GM12878 (cell line): ENCODE measurements around the gene SORCS2. TPM values are rescaled to one million over a fixed set of nuclear protein-coding genes. Genes with fewer than 3 reads are reported as not detected.

ENCODE experiments used
- ATAC-seq: fragments of 200-7000 bp; cut with Tn5 transposase; 3 replicates; pipeline ENCODE4 v1.9.1; 2020; ENCODE audit warnings: mild to moderate bottlenecking, moderate library complexity
- BruUV-seq: library from RNA; stranded (reverse); fragments of 400-500 nt; replicated peaks from 2 replicates; lab custom pipeline; 2021; lab: Mats Ljungman, UMichigan
- CTCF ChIA-PET: fragments of 300-600 bp; sonication (Branson Sonifier 250); formaldehyde crosslinking; extraction: SDS; loops from one replicate; lab custom pipeline; 2021; ENCODE audit warnings: inconsistent platforms; lab: Yijun Ruan, JAX
- POLR2A ChIA-PET: fragments of 350-600 bp; formaldehyde crosslinking; extraction: SDS; loops from one replicate; lab custom pipeline; 2021; ENCODE audit warnings: inconsistent platforms; lab: Charles Lee
- RAD21 ChIA-PET: fragments of 300-600 bp; sonication (Branson Sonifier 250); formaldehyde crosslinking; loops from one replicate; lab custom pipeline; 2023; ENCODE audit warnings: antibody characterized with exemption; ENCODE audit not compliant: unreplicated experiment; lab: Charles Lee
- SMC1A ChIA-PET: fragments of 300-600 bp; sonication (Branson Sonifier 250); formaldehyde crosslinking; loops from one replicate; lab custom pipeline; 2023; ENCODE audit not compliant: unreplicated experiment, uncharacterized antibody; lab: Charles Lee
- DNase-seq: peaks from one replicate; pipeline ENCODE4 v3.0.0-alpha.2; 2011; ENCODE audit warnings: low read depth, low spot score
- FAIRE-seq: peaks from 3 replicates; lab custom pipeline; 2011; peaks lifted over from hg19 to GRCh38; lab: Jason Lieb, UNC
- H2AFZ ChIP-seq: 2 replicates; pipeline ENCODE4 v1.6.0; 2011; ENCODE audit warnings: low read depth, low read length, control low read depth; ENCODE audit not compliant: control insufficient read depth
- H3K27ac ChIP-seq: 2 replicates; pipeline ENCODE4 v1.5.1; 2011; ENCODE audit warnings: control low read depth; ENCODE audit not compliant: control insufficient read depth, insufficient read depth
- H3K27me3 ChIP-seq, 2 experiments: replicated peaks in 1 of 2; 2 replicates each; pipeline versions ENCODE4 v1.6.0 to v1.6.1; 2011; ENCODE audit warnings: low read length in 1 of 2; ENCODE audit not compliant: control insufficient read depth in 2 of 2, insufficient read depth in 2 of 2
- H3K36me3 ChIP-seq, 2 experiments: 2 replicates each; pipeline ENCODE4 v1.5.1; 2011; ENCODE audit warnings: low read length in 1 of 2; ENCODE audit not compliant: control insufficient read depth in 2 of 2, insufficient read depth in 2 of 2
- H3K4me1 ChIP-seq: 2 replicates; pipeline ENCODE4 v1.6.1; 2011; ENCODE audit warnings: mild to moderate bottlenecking, low read length, moderate library complexity, mixed read lengths; ENCODE audit not compliant: control insufficient read depth, insufficient read depth
- H3K4me2 ChIP-seq: 2 replicates; pipeline ENCODE4 v1.6.0; 2011; ENCODE audit warnings: control low read depth; ENCODE audit not compliant: control insufficient read depth, insufficient read depth
- H3K4me3 ChIP-seq: fragments of 200-600 bp; sonication (generic); 2 replicates; pipeline ENCODE4 v1.5.1; 2016
- H3K79me2 ChIP-seq: 2 replicates; pipeline ENCODE4 v1.6.0; 2011; ENCODE audit warnings: low read length; ENCODE audit not compliant: control insufficient read depth, insufficient read depth
- H3K9ac ChIP-seq: 2 replicates; pipeline ENCODE4 v1.8.0; 2011; ENCODE audit warnings: low read length, control low read depth, mixed read lengths; ENCODE audit not compliant: control insufficient read depth, insufficient read depth
- H3K9me3 ChIP-seq: replicated peaks from 3 replicates; pipeline ENCODE4 v1.5.1; 2011; ENCODE audit warnings: mild to moderate bottlenecking, low read length; ENCODE audit not compliant: control insufficient read depth, insufficient read depth
- H4K20me1 ChIP-seq: 2 replicates; pipeline ENCODE4 v1.6.0; 2011; ENCODE audit not compliant: control insufficient read depth, insufficient read depth
- MXI1 ChIP-seq: fragments of 150-350 bp; IDR thresholded peaks from 2 replicates; pipeline ENCODE4 v1.6.1; 2011; ENCODE audit warnings: low read depth, mild to moderate bottlenecking, inconsistent platforms, low read length, improper control_type of control experiment
- NR2C2 ChIP-seq: IDR thresholded peaks from 2 replicates; pipeline ENCODE4 v1.6.1; 2011; ENCODE audit warnings: borderline replicate concordance, low read depth; ENCODE audit not compliant: control insufficient read depth, insufficient read length
- SREBF2 ChIP-seq: IDR thresholded peaks from 2 replicates; pipeline ENCODE4 v1.6.1; 2012; ENCODE audit warnings: mild to moderate bottlenecking, low read length
- WGBS: methylation state at CpG from one replicate; pipeline ENCODE4 v1.1.6; 2016; ENCODE audit warnings: low lambda C conversion rate; ENCODE audit not compliant: insufficient replicate concordance, insufficient coverage; ENCODE audit errors: missing lambda C conversion rate; 5-methylcytosine and 5-hydroxymethylcytosine counted together
- in situ Hi-C: fragments of 300-500 bp; cut with MboI; formaldehyde crosslinking; loops from 9 replicates; pipeline ENCODE4 v1.14.3; 2018; ENCODE audit warnings: mixed read lengths
- intact Hi-C: fragments of 100-400 bp; cut with micrococcal nuclease; formaldehyde crosslinking; loops from one replicate; pipeline ENCODE4 v1.14.2; 2022; ENCODE audit not compliant: unreplicated experiment
- polyA plus RNA-seq, 11 experiments: library from polyadenylated mRNA; depleted of rRNA in 4 of 11; unstranded in 6 of 11; stranded (reverse) in 5 of 11; fragments of >200 nt; fragmentation: Nextera tagmentation in 4 of 11; fragmentation: Illumina TruSeq in 1 of 11; extraction: Ambion mirVana in 4 of 11; extraction: Trizol in 1 of 11; gene quantifications; 1 replicate in 1 of 11; 2 replicates in 10 of 11; pipeline versions ENCODE4 v1.2.1 to v1.2.3, GENCODE V29; 2011 to 2016; ENCODE audit warnings: inconsistent platforms in 2 of 11, missing spikeins in 2 of 11, low read depth in 1 of 11
- total RNA-seq, 4 experiments: library from RNA; depleted of rRNA in 3 of 4; stranded (reverse); fragments of >200 nt in 3 of 4; fragmentation: Illumina TruSeq in 1 of 4; extraction: Trizol in 1 of 4; gene quantifications; 2 replicates each; pipeline versions ENCODE4 v1.2.1 to v1.2.3, GENCODE V29; 2013 to 2021
- TF ChIP-seq, protein P1 (sequence below): IDR thresholded peaks from 2 replicates; pipeline ENCODE4 v1.6.1; 2012; ENCODE audit warnings: mild to moderate bottlenecking, low read depth, low read length

SORCS2 gene
- total and polyA plus RNA-seq, 10 of the 15 experiments (the other 5 are each of a cell fraction or from before 2014, with no cell fraction given) = 0.01 to 0.15 (median 0.05) TPM; not detected in 5

DNA sequence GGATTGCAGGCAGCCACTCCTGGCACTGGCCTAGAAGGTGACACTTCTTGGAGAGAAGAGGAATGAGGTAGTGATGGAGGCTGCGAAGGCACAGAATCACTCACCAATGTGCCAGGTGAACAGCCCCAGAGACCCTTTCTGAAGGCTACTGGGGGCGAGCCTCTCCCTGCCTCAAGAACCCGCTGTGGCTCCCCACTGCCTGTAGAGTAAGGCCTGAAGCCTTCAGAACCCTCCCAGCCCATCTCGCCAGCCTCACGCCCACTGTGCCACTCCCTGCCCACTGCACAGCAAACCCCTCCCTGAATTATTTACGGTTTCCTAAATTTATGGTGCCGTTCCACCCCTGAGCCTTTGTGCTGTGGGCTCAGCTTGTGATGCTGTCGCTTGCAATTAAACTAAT, 24.2 kb upstream of the SORCS2 start:
- Histone ChIP-seq H3K27ac (no peak overlapping the region), H3K9ac (no peak overlapping the region), H3K4me1 (no peaks in the 10 kb centered on the region), H3K4me3 (no peak overlapping the region), H3K27me3 (peaks cover 0 to 1% of the 10 kb centered on the region in 2 experiments; a peak in 2 of 4 replicates), H2AFZ (no peak overlapping the region), H3K9me3 (no peaks in the 10 kb centered on the region), H3K4me2 (no peak overlapping the region), H4K20me1 (no peaks in the 10 kb centered on the region), H3K79me2 (no peaks in the 10 kb centered on the region), H3K36me3 (no peaks in the 10 kb centered on the region)
- FAIRE-seq (no peak), ATAC-seq (no peak), DNase-seq (no peak)
- in situ Hi-C loops = no loop called here
- WGBS = 16% methylated on average over 8 of the region's 8 CpGs
- POLR2A ChIA-PET = no interaction called here
- TF ChIP-seq MXI1 (no peak), SREBF2 (no peak), NR2C2 (no peak)
- TF ChIP-seq, protein P1, sequence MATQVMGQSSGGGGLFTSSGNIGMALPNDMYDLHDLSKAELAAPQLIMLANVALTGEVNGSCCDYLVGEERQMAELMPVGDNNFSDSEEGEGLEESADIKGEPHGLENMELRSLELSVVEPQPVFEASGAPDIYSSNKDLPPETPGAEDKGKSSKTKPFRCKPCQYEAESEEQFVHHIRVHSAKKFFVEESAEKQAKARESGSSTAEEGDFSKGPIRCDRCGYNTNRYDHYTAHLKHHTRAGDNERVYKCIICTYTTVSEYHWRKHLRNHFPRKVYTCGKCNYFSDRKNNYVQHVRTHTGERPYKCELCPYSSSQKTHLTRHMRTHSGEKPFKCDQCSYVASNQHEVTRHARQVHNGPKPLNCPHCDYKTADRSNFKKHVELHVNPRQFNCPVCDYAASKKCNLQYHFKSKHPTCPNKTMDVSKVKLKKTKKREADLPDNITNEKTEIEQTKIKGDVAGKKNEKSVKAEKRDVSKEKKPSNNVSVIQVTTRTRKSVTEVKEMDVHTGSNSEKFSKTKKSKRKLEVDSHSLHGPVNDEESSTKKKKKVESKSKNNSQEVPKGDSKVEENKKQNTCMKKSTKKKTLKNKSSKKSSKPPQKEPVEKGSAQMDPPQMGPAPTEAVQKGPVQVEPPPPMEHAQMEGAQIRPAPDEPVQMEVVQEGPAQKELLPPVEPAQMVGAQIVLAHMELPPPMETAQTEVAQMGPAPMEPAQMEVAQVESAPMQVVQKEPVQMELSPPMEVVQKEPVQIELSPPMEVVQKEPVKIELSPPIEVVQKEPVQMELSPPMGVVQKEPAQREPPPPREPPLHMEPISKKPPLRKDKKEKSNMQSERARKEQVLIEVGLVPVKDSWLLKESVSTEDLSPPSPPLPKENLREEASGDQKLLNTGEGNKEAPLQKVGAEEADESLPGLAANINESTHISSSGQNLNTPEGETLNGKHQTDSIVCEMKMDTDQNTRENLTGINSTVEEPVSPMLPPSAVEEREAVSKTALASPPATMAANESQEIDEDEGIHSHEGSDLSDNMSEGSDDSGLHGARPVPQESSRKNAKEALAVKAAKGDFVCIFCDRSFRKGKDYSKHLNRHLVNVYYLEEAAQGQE = no peak
- CTCF ChIA-PET = no interaction called here
- SMC1A ChIA-PET = no interaction called here
- RAD21 ChIA-PET = no interaction called here
- intact Hi-C loops = no loop called here
- no TSS peak for BruUV-seq
